Measurements from ENCODE around the gene CCDC18. TPM values are rescaled to one million over a fixed set of nuclear protein-coding genes. Genes with fewer than 3 reads are reported as not detected.
"Not testable (repeated sequence)": the region's sequence is repeated elsewhere in the genome, so short reads cannot be mapped to it uniquely, and the experiment has no call there.

CCDC18 gene
- total RNA-seq, 1 experiment from 2014 or later: 12.0 TPM

- no peak for DNase-seq (ENCODE audit: low read depth)
These were observed 57.9 kb downstream of the CCDC18 start for GRCh38 chr1:93238425-93238824.

GRCh38 chr1:93239863-93240262 is 59.3 kb downstream of the CCDC18 start:
- no peak for DNase-seq (ENCODE audit: low read depth)

GRCh38 chr1:93243233-93243632 is 62.7 kb downstream of the CCDC18 start:
- not testable (repeated sequence) for DNase-seq (ENCODE audit: low read depth)

GRCh38 chr1:93244298-93245069 is 64.0 kb downstream of the CCDC18 start:
- DNase-seq (ENCODE audit: low read depth): no peak

GRCh38 chr1:93251966-93252365 is 71.4 kb downstream of the CCDC18 start:
- DNase-seq (ENCODE audit: low read depth): no peak

GRCh38 chr1:93252598-93252997 is 72.1 kb downstream of the CCDC18 start:
- DNase-seq (ENCODE audit: low read depth): no peak

- DNase-seq (ENCODE audit: low read depth): no peak
These were observed 73.0 kb downstream of the CCDC18 start for GRCh38 chr1:93253516-93253915.

- DNase-seq (ENCODE audit: low read depth): peak; percentile 56
These were observed 74.9 kb downstream of the CCDC18 start for GRCh38 chr1:93255222-93256079.

- DNase-seq (ENCODE audit: low read depth): no peak
These were observed 75.9 kb downstream of the CCDC18 start for GRCh38 chr1:93256433-93256832.

GRCh38 chr1:93257889-93258288 is 77.4 kb downstream of the CCDC18 start:
- DNase-seq (ENCODE audit: low read depth): no peak

GRCh38 chr1:93260726-93261125 is 80.2 kb downstream of the CCDC18 start:
- not testable (repeated sequence) for DNase-seq (ENCODE audit: low read depth)

- DNase-seq (ENCODE audit: low read depth): no peak
These were observed 82.1 kb downstream of the CCDC18 start for GRCh38 chr1:93262645-93263044.

- not testable (repeated sequence) for DNase-seq (ENCODE audit: low read depth)
These were observed 88.4 kb downstream of the CCDC18 start for GRCh38 chr1:93268888-93269287.

- DNase-seq (ENCODE audit: low read depth): not testable (repeated sequence)
These were observed 94.7 kb downstream of the CCDC18 start for GRCh38 chr1:93275262-93275633.

- no peak for DNase-seq (ENCODE audit: low read depth)
These were observed 95.2 kb downstream of the CCDC18 start for GRCh38 chr1:93275634-93276295.

GRCh38 chr1:93277530-93277929 is 97.0 kb downstream of the CCDC18 start:
- DNase-seq (ENCODE audit: low read depth): not testable (repeated sequence)

GRCh38 chr1:93283496-93283895 is 103.0 kb downstream of the CCDC18 start:
- no peak for DNase-seq (ENCODE audit: low read depth)

GRCh38 chr1:93288558-93288957 is 108.0 kb downstream of the CCDC18 start:
- no peak for DNase-seq (ENCODE audit: low read depth)

GRCh38 chr1:93296555-93297154 is 116.1 kb downstream of the CCDC18 start:
- DNase-seq (ENCODE audit: low read depth): no peak

- no peak for DNase-seq (ENCODE audit: low read depth)
These were observed 120.6 kb downstream of the CCDC18 start for GRCh38 chr1:93301131-93301530.

GRCh38 chr1:93302078-93302477 is 121.6 kb downstream of the CCDC18 start:
- no peak for DNase-seq (ENCODE audit: low read depth)

Data from HT1080 (cell line).